Ramos (cell line): ENCODE data around the gene CNTN3.

Source experiments
- in situ Hi-C: fragments of 300-500 bp; cut with MboI; formaldehyde crosslinking; loops from one replicate; pipeline ENCODE4 v1.14.3; 2022; ENCODE audit warnings: low sequenced_read_pairs; ENCODE audit not compliant: unreplicated experiment

CNTN3 gene

DNA sequence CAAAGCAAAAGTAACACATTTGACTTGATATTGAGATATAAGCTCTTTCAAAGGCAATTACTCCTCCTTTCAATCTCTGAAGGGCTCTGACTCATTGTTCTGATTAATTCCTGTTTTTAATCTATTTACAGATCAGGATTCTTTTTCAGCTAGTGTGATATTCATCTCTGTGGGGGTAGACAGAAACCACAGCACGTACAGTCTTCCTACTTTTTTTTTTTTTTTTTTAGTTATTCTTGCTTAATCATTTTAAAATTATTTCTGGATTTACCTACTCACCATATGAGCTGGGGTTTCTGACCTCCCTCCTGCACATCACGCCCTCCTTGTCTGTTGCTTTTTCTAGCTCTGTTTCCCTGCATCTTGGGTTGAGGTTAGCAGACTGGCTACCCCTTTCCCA is 1.4 kb downstream of the CNTN3 start:
- in situ Hi-C loops: no loop called here

DNA sequence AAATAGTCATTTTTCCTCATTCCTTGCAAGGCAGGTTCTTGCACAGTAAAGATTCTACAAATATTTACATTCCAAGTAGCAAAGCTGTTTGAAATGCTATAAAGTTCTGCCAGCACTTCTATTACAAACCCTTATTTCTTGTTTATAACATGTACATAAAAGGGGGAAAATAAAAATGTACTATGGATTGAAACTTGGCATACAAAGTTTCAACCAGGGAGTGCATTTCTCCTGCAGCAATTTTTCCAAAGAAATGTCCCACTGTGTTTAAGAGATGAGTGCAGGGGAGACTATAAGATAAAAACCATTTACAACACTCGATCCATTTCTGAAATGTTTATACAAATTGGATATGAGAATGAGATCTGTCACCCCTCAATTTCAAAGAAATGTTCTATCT is 3.3 kb downstream of the CNTN3 start:
- in situ Hi-C loops: no loop called here

DNA sequence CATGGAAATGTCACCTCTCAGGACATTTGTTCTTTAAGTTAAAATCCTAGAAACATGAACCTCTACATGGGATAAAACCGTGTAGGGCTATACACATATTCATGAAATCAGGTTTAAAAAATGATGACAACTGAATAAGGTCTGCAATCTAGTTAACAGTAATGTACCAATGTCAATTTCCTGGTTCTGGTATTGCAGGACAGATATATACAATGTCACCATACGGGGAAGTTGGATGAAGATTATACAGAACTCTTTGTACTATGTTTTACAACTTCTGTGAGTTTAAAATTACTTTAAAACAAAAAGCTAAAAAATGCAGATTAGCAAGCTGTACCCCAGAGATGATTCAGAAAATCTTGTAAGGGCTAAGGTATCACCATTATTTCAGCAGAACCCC is 6.7 kb downstream of the CNTN3 start:
- in situ Hi-C loops: no loop called here

DNA sequence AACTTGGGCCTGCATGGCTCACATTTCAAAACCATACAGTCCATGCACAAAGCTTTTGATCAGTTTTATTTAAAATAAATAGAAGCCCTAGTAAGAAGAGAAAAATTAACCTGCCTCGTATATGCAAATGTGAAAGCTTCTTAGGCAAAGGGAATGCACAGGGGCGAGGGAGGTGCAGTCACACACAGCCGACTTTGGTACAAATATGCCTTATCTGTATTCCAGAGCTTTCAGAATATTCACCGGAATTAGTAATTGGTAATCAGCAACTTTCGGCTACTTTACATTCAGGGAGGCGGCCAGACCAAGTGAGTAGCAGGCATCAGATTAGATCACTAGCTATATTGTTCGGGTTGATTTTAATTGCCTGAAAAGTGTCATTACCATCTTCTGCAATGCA is 7.5 kb downstream of the CNTN3 start:
- in situ Hi-C loops: no loop called here

DNA sequence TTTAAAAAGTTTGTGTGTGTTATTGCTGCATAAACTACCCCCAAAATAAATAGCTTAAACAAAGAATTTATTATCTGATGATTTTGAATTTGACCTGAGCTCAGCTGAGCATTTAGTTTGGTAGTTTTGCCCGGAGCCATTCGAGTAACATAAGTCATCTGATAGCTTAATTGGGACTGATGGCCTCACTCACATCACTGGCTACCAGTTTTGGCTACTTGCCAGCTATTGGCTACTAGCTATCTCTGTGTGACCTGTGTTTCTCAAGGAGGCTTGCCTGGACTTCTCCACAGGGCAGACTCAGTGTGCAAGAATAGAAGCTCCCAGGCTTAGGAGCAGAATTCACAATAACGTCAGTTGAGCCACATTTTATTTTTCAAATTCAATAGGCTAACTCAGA is 9.0 kb downstream of the CNTN3 start:
- in situ Hi-C loops: no loop called here

DNA sequence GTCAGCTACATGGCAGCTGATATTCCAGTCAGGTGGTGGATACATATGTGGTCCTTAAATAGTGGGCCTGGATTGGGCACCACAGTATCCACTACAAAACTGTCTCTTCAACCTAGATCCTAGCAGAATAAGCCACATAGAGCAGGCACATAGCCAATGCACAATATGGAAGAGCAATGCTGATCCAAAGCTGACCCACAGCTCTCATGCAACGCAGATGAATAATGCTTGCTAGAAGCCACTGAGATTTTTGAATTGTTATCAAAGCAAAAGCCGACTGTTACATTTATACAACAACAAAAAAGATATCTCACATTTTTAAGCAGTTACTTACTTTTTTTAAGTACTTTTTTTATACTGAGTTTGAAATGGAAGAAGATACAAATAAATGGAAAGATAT is 11.2 kb downstream of the CNTN3 start:
- in situ Hi-C loops: no loop called here

DNA sequence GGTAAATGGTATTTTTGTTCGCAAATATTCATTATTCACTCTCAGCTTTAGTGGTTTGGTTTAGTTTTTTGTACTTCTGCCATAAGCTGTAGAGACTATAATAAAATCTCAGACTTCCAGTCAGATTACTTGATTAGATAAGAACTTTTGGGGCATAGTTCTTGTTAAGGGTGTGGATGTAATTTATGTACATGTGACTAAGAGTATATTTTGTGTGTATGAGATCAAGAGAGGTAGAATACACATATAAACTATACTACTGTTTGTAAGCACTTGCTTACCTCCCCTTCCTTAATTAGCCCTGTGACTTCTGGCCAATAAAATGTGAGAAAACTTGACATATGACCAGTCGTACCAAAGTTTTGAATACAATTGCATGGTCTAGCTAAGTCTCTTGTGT is 12.0 kb downstream of the CNTN3 start:
- in situ Hi-C loops: no loop called here

DNA sequence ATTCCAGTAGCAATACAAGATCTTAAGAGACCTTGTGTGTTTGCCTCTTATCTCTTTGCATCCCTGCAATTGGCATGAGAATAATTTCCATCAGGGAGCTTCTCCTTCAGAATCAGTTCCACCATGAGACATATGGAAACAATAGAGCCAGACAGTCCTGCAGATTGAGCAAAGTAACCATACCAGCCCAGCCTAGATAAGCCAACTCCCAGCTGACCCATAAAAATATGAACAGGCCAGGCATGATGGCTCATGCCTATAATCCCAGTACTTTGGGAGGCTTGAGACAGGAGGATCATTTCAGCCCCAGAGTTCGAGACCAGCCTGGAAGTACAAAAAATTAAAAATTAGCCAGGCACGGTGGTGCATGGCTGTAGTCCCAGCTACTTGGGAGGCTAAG is 12.7 kb downstream of the CNTN3 start:
- in situ Hi-C loops: no loop called here

DNA sequence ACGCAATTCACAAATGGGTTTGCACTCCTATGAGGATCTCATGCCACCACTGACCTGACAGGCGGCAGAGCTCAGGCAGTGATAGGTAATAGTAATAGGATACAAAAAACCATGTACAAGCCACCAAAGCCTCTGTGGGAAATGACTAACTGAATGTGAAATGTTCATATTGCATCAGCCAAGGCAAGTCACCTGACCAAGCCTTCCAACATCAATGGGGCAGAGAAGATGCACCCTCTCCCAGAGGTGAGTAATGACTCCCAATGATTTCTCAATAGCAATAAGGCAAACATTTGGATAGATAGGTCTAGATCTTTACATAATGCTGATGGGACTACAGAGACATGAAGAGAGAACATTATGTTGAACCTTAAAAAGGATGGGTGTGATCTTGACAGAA is 14.9 kb downstream of the CNTN3 start:
- in situ Hi-C loops: no loop called here

DNA sequence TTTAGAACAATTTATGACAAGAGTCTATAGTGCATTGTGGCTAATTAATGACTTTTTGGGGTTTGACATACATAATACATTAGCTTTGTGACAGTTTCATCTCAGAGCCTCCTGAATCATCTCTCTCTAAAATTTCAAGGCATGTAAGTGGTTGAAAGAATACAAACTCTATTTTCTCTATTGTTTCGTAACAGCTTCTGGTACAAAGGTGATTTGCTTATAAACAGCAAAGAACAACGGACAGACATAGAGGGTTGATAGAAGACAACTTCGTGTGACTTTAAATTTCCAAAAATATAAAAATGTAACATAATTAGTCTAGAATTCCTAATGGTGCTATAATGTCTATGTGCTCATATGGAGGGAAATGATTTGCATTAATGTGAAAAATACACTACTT is 21.3 kb downstream of the CNTN3 start:
- in situ Hi-C loops: no loop called here

DNA sequence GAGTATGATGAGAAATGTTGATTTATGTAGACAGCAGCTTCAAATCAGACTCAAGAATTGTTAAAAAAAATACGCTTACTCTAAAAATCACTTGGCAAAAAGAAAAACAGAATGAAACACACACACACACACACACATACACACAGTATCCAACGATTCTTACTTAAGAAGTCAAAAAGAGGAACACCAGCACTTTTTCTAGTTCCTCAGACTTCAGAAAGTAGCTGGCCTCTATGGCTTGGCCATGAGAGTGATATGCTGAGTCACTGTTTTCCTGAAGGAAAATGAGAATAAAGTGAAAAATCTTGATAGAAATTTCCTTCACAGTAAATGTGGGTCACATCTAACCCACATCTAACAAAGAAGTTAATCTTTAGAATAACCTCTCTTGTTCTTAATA is 22.1 kb downstream of the CNTN3 start:
- in situ Hi-C loops: no loop called here

DNA sequence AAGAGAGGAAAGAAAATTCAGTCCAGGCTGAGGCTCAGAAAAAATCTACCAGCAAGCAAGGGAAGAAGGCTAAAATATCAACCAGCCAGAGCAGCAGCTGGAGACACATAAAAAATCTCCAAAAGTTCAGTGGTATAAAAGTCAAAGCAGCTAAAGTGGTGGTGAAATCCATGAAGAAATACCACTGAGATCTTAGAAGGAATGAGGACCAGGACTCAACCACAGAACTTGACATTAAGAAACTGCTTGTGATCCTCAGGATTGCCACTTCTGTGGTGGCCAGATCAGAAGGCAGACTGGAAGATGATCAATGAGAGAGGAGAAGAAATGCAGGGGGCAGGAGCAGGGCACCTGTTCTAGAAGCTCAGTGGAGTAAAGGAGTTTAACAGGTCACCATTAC is 22.5 kb downstream of the CNTN3 start:
- in situ Hi-C loops: no loop called here

DNA sequence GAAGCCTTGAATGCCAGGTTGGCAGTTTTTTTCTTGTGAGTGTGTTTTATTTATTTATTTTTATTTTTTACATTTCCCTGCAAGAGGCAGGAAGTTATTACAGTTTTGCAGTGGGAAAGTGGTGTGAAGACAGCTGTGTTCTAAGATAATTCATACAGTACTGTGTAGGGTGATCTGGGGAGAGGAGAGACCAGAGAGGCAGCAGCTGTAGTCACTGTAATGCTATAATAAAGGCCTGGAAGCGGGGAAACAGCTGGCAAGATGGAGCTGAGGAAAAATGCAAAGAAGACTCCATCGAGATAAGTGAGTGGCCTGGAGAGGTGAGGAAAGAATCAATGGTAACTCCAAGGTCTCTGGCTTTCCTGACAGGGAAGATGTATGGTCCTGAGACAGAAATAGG is 23.1 kb downstream of the CNTN3 start:
- in situ Hi-C loops: no loop called here

DNA sequence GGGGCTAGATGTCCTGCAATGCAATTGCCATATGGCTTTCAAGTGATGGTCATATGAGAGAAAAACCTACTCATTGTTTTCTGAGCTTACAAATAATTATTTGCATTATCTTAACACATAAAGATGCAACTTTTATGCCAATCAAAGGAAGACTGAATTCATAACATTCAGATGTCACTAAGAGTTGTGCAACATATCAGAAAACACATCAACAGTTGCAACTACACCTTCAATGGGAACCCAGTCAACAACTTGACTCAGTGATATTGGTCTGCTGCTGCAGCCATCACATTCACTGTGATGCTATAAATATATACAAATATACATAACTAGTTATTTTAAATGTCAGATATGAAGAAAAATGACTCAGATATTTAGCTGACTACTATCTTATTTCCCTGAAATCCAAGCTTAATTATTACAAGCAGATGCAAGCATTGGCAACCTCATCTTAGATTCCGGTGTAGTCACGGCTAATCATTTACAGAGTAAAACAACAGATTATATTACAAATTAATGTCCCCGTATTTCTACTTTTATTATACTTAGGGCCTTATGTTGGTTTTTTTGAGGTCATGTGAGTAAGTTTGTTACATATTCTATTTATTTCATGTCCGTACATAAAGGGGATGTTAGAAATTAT is 23.7 kb downstream of the CNTN3 start:
- in situ Hi-C loops: no loop called here

DNA sequence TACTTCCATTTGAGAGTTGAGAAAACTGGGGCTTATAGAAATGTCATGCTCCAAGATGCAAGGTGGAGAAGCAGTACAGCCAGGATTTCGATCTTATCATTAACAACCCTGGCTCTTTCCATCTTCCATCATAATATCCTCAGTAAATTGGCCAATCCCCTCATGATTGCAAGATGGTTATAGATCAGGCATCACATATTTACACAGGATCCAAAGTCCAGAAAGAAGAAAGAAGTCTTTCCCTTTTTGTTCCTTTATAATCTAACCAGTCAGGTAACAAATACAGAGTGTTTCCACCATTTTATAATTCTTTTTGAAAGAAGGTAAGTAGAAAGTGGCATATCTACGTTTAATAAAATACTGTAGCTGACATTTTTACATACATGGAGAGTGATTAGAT is 29.7 kb downstream of the CNTN3 start:
- in situ Hi-C loops: no loop called here

DNA sequence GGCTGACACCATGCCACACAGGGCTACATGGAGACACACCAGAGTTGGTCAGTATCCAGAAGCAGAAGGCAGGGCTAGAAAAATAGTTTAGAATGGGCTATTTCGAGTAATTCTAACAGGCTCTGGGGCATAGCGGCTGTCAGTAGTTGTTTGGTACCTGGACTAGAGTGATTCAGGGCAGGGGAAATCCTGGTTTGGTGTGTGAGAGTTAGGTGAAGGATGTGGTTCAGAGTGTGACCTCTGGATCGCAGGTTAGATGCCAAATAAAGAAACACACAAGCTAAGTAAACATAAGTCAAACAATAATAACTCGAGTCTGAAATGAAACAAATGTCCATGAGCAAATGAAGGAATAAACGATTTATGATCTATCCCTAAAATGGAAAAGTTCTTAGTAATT is 31.5 kb downstream of the CNTN3 start:
- in situ Hi-C loops: no loop called here

DNA sequence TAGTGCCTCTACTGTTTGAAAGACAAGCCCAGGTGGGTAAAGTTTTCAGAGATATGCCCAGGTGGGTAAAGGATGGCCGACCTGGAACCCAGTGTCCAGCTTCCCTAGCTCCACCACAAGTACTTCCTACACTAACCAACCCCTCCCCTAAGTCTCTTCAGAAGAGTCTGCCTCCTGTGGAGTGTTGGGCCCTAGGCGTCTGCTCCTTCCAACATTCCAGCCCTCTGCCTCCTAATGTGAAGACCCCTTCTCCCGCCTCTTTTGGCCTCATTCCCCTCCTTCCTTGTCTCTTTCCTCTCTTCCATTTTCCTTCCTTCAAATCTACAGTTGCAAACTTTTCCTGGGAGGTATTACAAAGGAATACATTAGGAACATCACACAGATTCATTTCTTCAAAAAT is 38.6 kb downstream of the CNTN3 start:
- in situ Hi-C loops: no loop called here

DNA sequence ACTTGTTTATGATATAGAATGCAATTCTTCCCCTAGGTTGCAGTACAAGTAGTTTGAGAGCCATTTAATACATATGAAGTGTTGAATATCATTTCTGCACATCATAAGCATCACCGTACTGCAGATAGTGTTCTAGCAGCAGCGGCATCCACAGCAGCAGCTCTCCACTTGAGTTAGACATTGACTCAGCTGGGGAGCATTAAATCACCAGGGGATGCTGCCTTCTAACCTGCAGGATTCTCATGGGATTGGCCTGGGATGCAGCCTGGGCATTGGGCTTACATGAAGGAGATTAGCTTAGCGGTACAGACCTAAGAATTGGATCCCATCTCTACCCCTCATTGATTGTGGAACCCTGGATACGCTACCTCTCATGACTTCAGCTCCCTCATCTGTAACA is 43.3 kb downstream of the CNTN3 start:
- in situ Hi-C loops: no loop called here
